Nephron progenitor cell (in vitro differentiated cells): Measurements from ENCODE around the gene AMIGO3.
A peak's percentile ranks its signal among the peaks of the same experiment; 100 is the strongest.

Experiments
- DNase-seq: peaks from one replicate; pipeline ENCODE4 v3.0.0; 2021
- H3K27ac Mint-ChIP-seq: 2 replicates; pipeline ENCODE4 v1.8.0; 2021; ENCODE audit warnings: mild to moderate bottlenecking, moderate library complexity, mixed read lengths
- H3K27me3 Mint-ChIP-seq: 2 replicates; pipeline ENCODE4 v1.8.0; 2021; ENCODE audit warnings: mild to moderate bottlenecking, low read depth, mixed read lengths; ENCODE audit not compliant: poor library complexity
- H3K36me3 Mint-ChIP-seq: 2 replicates; pipeline ENCODE4 v1.8.0; 2021; ENCODE audit warnings: low read depth, mixed read lengths
- H3K4me1 Mint-ChIP-seq: 2 replicates; pipeline ENCODE4 v1.8.0; 2021; ENCODE audit warnings: mixed read lengths
- H3K4me3 Mint-ChIP-seq: 2 replicates; pipeline ENCODE4 v1.8.0; 2021; ENCODE audit warnings: mild to moderate bottlenecking, moderate library complexity, mixed read lengths
- H3K9me3 Mint-ChIP-seq: 2 replicates; pipeline ENCODE4 v1.8.0; 2021; ENCODE audit warnings: mild to moderate bottlenecking, moderate library complexity, mixed read lengths
- CTCF ChIP-seq: fragments of 200-600 bp; sonication (generic); IDR thresholded peaks from 2 replicates; pipeline ENCODE4 v1.5.0; 2021; ENCODE audit warnings: antibody characterized with exemption

Gene AMIGO3

GRCh38 chr3:49681543-49681942 lies 37.9 kb downstream of the AMIGO3 start:
- no peaks in the 10 kb centered on the region for H3K4me1 Mint-ChIP-seq
- H3K27me3 Mint-ChIP-seq, result peaks cover 5% of the 10 kb centered on the region
- H3K36me3 Mint-ChIP-seq, result peaks cover 34% of the 10 kb centered on the region
- no peak for TF ChIP-seq CTCF
- H3K4me3 Mint-ChIP-seq, result no peak overlapping the region
- no peaks in the 10 kb centered on the region for H3K9me3 Mint-ChIP-seq
- no peak for DNase-seq
- H3K27ac Mint-ChIP-seq, result no peak overlapping the region

- H3K9me3 Mint-ChIP-seq, result no peaks in the 10 kb centered on the region
- peaks cover 5% of the 10 kb centered on the region for H3K27me3 Mint-ChIP-seq
- no peak for TF ChIP-seq CTCF
These were observed 38.3 kb downstream of the AMIGO3 start for GRCh38 chr3:49681232-49681522.

GRCh38 chr3:49680493-49681231 lies 38.8 kb downstream of the AMIGO3 start:
- H3K36me3 Mint-ChIP-seq, result peaks cover 41% of the 10 kb centered on the region
- DNase-seq, result no peak
- no peak overlapping the region for H3K27ac Mint-ChIP-seq
- TF ChIP-seq CTCF, result no peak
- H3K4me1 Mint-ChIP-seq, result no peaks in the 10 kb centered on the region
- no peaks in the 10 kb centered on the region for H3K9me3 Mint-ChIP-seq
- H3K27me3 Mint-ChIP-seq, result peaks cover 5% of the 10 kb centered on the region
- H3K4me3 Mint-ChIP-seq, result no peak overlapping the region

More at GRCh38 chr3:49681232-49681522, 38.3 kb downstream of the AMIGO3 start:
- H3K36me3 Mint-ChIP-seq, result peaks cover 36% of the 10 kb centered on the region
- no peak overlapping the region for H3K27ac Mint-ChIP-seq
- H3K4me3 Mint-ChIP-seq, result no peak overlapping the region
- H3K4me1 Mint-ChIP-seq, result no peaks in the 10 kb centered on the region
- no peak for DNase-seq

GRCh38 chr3:49675912-49676311 lies 43.6 kb downstream of the AMIGO3 start:
- Mint-ChIP-seq H3K4me3 (no peak overlapping the region), H3K27ac (no peak overlapping the region), H3K4me1 (peaks cover 31% of the 10 kb centered on the region), H3K9me3 (no peaks in the 10 kb centered on the region), H3K27me3 (no peaks in the 10 kb centered on the region), H3K36me3 (peaks cover 22% of the 10 kb centered on the region)
- DNase-seq, result no peak
- no peak for TF ChIP-seq CTCF

GRCh38 chr3:49674497-49674983 lies 44.9 kb downstream of the AMIGO3 start:
- Mint-ChIP-seq H3K27ac (no peak overlapping the region), H3K9me3 (no peaks in the 10 kb centered on the region), H3K4me3 (peak overlapping the region; percentile 90)

More at GRCh38 chr3:49674497-49674983, 44.9 kb downstream of the AMIGO3 start:
- Mint-ChIP-seq H3K27me3 (no peaks in the 10 kb centered on the region), H3K36me3 (peaks cover 13% of the 10 kb centered on the region), H3K4me1 (peaks cover 34% of the 10 kb centered on the region)
- no peak for TF ChIP-seq CTCF
- no peak for DNase-seq
